ENCODE data around the gene PHIP.
"Not testable (repeated sequence)": the region's sequence is repeated elsewhere in the genome, so short reads cannot be mapped to it uniquely, and the experiment has no call there.

The PHIP gene

GRCh38 chr6:78916411-78916810, 161.6 kb downstream of the PHIP start:
- DNase-seq, result no peak

- DNase-seq, result no peak
These were observed 166.7 kb downstream of the PHIP start for GRCh38 chr6:78911218-78911940.

DNA sequence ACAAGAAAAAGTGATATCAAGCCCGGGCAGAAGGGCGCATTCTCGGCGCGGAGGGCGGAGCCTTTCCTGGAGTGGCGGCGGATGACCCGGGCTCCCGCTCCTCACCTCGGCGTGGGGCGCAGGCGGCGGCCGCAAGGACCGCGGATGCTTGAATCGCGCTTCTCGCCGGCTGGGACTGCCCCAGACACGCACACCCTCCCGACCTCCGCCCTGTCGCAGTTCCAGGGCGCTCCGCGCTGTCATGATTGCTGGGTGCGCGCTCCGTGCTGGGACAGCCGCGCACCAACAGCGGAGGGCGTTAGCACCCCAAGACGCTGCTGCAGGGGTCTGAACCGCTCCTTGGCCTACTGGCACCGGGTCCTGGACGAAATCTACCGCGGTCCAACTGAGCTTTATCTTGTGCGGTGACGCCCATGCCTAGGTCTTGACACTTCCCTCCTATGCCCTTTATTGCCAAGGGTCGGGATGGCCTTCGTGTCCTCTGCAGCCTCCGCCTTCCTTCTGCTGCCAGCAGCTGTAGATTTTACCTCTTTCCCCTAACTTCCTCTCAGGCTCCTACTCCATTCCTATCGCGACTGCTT, 167.4 kb downstream of the PHIP start:
- DNase-seq, result no peak

DNA sequence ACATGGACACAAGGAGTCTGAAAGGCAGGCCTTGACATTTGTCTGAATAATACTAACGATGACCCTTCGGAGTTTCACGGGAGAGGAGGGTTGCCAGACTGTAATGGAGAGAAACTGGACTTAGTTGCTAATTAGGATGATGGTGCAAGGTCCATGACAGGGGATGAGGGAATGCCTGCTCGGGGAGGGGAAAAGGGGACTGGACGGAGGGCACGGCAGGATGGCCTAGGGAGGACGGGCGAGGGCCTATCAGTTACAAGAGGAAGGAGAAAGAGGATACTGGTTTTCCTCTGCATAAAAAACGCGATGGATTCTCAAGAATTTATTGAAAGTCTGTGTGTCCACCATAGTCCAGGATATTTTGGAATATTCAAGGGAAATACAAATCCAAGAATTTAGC, 168.0 kb downstream of the PHIP start:
- no peak for DNase-seq

- DNase-seq, result no peak
These were observed 168.7 kb downstream of the PHIP start for GRCh38 chr6:78909391-78909790.

DNA sequence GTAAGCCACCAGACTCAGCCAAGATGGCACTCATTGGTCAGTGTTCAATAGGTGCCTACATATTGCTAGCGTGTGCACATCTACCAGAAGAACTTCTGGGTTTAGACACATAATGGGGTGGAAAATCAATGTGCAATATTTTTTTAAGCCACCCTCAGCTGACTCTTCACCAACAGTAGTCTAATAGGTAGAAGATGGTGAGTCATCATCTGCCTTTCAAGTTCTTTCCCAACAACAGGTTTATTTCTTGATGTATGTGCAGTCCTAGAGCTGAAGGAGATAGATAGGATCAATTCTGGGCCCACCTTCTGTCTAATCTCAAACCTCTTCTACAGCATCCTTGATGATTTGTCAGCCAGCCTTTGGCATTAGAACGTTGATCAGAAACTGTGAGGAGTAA, 169.4 kb downstream of the PHIP start:
- no peak for DNase-seq

DNA sequence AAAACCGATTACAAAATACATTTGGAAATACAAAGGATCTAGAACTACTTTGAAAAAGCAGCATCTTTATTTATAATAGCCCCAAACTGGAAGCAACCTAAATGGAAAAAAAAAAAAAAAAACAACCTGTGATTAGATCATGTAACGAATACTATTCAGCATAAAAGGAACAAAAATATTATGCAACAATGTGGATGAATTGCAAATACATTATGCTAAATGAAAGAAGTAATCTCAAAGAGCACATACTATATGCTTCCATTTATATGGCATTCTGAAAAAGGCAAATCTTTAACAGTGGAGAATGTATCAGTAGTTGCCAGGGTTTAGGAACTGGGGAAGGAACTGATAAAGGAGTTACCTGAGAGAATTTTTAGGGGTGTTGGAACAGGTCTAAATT, 181.8 kb downstream of the PHIP start:
- DNase-seq, result no peak

- DNase-seq, result not testable (repeated sequence)
These were observed 188.2 kb downstream of the PHIP start for GRCh38 chr6:78889901-78890300.
